ENCODE results near the gene ALPP.
"Not testable (repeated sequence)": the region's sequence is repeated elsewhere in the genome, so short reads cannot be mapped to it uniquely, and the experiment has no call there.

Gene ALPP

DNA sequence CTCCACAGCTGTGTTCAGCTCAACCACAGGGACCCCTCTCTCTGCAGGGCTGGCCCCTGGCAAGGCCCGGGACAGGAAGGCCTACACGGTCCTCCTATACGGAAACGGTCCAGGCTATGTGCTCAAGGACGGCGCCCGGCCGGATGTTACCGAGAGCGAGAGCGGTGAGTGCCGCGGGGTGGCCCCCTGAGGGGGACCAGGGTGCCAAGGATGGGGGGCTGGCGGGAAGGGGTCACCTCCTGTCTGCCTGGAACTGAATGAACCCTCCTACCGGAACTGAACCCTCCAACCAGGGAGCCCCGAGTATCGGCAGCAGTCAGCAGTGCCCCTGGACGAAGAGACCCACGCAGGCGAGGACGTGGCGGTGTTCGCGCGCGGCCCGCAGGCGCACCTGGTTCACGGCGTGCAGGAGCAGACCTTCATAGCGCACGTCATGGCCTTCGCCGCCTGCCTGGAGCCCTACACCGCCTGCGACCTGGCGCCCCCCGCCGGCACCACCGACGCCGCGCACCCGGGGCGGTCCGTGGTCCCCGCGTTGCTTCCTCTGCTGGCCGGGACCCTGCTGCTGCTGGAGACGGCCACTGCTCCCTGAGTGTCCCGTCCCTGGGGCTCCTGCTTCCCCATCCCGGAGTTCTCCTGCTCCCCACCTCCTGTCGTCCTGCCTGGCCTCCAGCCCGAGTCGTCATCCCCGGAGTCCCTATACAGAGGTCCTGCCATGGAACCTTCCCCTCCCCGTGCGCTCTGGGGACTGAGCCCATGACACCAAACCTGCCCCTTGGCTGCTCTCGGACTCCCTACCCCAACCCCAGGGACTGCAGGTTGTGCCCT, 2.9 kb downstream of the ALPP start:
- H3K36me3 Mint-ChIP-seq; DNase-seq (ENCODE audit: low spot score in 2 of 2); H3K9me3 Mint-ChIP-seq; H3K27ac Mint-ChIP-seq; H3K4me3 Mint-ChIP-seq: not testable (repeated sequence)
- ATAC-seq: peak; percentile 51
- H3K4me1 Mint-ChIP-seq: peaks cover 13% of the 10 kb centered on the region

DNA sequence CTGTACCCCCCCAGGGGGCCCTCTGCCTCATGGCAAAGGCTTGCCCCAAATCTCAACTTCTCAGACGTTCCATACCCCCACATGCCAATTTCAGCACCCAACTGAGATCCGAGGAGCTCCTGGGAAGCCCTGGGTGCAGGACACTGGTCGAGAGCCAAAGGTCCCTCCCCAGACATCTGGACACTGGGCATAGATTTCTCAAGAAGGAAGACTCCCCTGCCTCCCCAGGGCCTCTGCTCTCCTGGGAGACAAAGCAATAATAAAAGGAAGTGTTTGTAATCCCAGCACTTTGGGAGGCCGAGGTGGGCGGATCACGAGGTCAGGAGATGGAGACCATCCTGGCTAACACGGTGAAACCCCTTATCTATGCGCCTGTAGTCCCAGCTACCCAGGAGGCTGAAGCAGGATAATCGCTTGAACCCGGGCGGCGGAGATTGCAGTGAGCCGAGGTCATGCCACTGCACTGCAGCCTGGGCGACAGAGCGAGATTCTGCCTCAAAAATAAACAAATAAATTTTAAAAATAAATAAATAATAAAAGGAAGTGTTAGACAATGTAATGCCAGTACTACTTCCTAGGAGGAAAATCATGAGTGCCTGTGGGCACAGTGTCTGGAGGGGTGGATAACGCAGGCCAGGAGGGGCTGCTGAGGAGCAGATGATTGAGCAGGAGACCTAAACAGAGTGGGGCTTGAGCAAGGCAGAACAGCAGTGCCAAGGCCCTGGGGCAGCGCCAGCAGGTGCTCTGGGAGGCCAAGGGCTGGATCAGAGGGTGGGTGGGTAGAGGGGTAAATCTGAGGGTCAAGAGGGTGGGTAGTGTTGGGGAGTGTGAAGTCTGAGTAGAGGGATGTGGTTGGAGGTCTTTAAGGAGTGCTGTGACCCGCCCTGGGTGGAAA, 4.0 kb downstream of the ALPP start:
- ATAC-seq: no peak
- no peak overlapping the region for H3K4me3 Mint-ChIP-seq
- peaks cover 14% of the 10 kb centered on the region for H3K4me1 Mint-ChIP-seq
- H3K27ac Mint-ChIP-seq: no peak overlapping the region
- H3K36me3 Mint-ChIP-seq: no peaks in the 10 kb centered on the region
- no peaks in the 10 kb centered on the region for H3K9me3 Mint-ChIP-seq
- DNase-seq (ENCODE audit: low spot score in 2 of 2): no peak

DNA sequence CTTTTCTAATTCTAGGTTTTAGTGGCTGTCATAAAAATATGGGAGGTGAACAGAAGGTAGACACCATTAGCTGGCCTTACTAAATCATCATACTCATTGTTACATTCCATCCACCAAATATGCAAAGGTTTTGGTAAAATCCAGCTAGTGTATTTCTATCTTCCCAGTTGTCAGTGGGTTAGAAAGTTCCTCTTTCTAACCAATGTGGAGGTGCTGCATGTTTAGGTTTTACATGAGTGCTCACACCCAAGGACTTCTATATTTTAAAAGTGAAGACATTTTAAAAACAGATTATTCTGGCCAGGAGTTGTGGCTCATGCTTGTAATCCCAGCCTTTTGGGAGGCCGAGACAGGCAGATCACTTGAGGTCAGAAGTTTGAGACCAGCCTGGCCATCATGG, 5.9 kb downstream of the ALPP start:
- no peak overlapping the region for H3K27ac Mint-ChIP-seq
- H3K4me3 Mint-ChIP-seq: no peak overlapping the region
- no peak for ATAC-seq
- H3K36me3 Mint-ChIP-seq: no peaks in the 10 kb centered on the region
- peaks cover 14% of the 10 kb centered on the region for H3K4me1 Mint-ChIP-seq
- DNase-seq (ENCODE audit: low spot score in 2 of 2): no peak
- no peaks in the 10 kb centered on the region for H3K9me3 Mint-ChIP-seq

DNA sequence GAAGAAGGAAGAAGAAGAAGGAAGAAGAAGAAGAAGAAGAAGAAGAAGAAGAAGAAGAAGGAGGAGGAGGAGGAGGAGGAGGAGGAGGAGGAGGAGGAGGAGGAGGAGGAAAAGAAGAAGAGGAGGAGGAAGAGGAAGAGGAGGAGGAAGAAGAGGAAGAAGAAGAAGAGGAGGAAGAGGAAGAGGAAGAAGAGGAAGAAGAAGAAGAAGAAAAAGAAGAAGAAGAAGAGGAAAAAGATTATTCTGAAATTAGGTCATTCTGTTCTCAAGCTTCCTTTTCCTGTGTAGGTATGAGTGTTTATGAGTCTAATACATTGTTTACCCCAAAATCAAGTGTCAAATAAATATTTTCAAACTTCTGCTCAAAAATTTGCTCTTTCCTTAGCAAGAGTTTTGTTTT, 6.5 kb downstream of the ALPP start:
- H3K4me3 Mint-ChIP-seq; H3K9me3 Mint-ChIP-seq; H3K27ac Mint-ChIP-seq; H3K36me3 Mint-ChIP-seq; DNase-seq (ENCODE audit: low spot score in 2 of 2); ATAC-seq: not testable (repeated sequence)
- H3K4me1 Mint-ChIP-seq: peaks cover 14% of the 10 kb centered on the region

DNA sequence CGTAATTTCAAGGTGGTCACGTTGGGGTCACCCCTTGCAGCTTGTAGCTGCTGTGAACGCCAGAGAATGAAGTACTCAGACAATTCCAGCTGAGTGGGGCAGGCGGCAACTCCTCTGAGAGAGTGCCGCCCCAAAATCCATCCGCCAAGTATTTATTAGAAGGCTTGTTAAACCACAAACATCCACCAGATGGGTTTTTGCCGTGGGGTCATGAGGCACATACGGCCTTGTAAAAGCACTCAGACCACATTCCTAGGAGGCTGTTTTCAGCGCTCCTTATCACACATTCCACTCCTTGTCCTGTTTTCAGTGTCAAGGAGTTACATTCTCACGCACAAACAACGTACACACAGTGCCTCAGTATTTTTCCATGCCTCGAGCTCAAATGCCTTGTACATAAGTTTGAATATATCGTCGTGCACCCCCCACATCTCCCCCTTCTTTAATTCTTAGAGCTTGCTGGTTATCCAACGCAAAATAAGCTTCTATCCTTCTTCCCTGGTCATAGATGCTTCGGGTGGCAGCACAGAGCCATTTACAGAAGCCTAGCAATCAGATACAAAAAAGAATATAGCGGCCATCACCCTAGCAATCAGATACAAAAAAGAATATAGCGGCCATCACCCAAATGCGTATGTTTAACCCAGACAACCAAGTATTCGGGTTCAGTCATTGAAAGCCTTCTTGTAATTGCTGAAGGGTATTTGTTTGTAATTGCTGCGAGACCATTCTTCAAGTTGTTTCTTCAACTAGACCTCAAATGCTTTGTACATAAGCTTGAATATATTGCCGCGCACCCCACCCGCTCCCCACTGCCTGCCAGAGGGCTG, 7.3 kb downstream of the ALPP start:
- H3K36me3 Mint-ChIP-seq: no peaks in the 10 kb centered on the region
- no peak overlapping the region for H3K27ac Mint-ChIP-seq
- H3K4me3 Mint-ChIP-seq: no peak overlapping the region
- ATAC-seq: no peak
- DNase-seq (ENCODE audit: low spot score in 2 of 2): no peak
- H3K4me1 Mint-ChIP-seq: peaks cover 14% of the 10 kb centered on the region
- no peaks in the 10 kb centered on the region for H3K9me3 Mint-ChIP-seq

DNA sequence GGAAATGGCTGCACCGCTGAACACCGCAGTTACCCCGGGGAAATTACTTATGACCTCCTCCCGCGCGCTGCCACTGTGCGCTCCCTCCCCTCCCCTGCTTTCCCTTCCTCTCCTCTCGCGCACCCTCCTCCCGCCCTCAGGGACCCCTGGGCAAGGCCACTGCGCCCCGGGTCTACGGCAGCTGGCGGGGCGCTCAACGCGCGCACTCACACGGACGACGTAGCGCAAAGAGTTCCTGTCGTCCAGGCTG, 7.9 kb downstream of the ALPP start:
- no peaks in the 10 kb centered on the region for H3K36me3 Mint-ChIP-seq
- no peak for ATAC-seq
- H3K4me3 Mint-ChIP-seq: no peak overlapping the region
- no peak overlapping the region for H3K27ac Mint-ChIP-seq
- peaks cover 14% of the 10 kb centered on the region for H3K4me1 Mint-ChIP-seq
- no peaks in the 10 kb centered on the region for H3K9me3 Mint-ChIP-seq
- no peak for DNase-seq (ENCODE audit: low spot score in 2 of 2)

DNA sequence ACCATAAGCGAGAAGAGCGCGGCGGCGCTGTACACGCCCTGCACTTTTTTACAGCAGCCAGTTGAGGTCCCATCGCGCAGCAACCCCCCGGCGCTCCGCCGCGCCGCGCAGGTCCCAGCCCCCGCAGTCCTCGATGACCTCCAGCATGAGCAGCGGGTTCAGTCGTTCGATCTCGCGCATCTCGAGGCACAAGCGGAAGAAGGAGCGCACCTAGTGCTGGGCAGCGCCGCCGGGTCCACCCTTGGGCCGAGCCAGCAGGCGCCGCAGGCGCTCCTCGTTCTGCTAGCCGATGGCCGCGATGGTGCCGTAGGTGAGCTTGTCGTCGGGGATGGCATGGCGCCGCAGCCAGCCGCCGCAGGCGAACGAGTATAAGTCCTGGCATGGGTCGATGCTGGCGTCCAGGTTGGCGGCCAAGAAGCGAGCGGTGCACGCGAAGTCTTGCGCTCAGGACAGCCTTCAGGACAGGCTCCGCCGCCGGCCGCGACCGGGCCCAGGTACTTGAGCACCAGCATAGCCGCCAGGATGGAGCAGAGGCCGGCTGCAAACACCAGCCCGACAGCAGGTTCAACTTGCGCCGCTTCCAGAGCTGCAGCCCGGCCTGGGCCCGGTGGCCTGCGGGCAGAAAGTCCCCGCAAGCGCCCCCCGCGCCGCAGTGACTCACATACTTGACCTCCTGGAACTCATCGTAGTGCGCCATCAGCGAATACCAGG, 8.3 kb downstream of the ALPP start:
- H3K9me3 Mint-ChIP-seq: no peaks in the 10 kb centered on the region
- no peaks in the 10 kb centered on the region for H3K36me3 Mint-ChIP-seq
- H3K4me3 Mint-ChIP-seq: no peak overlapping the region
- no peak overlapping the region for H3K27ac Mint-ChIP-seq
- peaks cover 14% of the 10 kb centered on the region for H3K4me1 Mint-ChIP-seq
- ATAC-seq (peak; percentile 22), DNase-seq (ENCODE audit: low spot score in 2 of 2) (no peak)

DNA sequence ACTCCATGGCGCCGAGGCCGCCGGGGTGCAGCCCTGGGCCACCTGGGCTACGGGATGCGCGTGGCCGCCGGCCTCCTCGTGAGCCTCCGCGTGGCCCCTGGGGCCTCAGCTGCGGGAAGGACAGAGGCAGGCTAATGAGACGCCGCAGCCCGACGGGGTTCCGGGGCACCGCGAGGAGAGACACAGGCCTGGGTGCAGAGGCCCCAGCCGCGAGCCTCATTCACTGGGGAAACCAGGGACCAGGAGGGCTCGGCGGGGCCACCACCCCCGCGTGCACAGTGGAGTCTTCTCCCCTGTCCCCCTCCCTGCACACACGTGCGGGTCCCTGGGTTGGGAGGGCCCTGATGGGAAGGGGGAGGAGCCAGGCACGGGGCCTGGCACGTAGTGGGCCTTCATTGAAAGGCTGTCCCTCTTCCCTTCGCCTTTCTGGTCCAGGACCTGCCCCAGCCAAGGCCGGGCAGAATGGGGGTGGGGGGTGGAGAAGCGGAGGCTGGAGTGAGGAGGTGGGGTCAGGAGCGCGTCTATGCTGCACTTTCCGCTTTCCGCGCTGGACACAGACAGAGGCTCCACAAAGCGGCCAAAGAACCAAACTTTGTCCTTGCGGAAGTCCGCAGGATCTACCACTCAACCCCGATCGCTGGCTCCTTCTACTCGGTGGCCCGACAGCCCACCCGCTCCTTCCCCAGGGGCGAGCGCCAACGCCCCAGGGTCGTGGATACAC, 9.1 kb downstream of the ALPP start:
- no peak for DNase-seq (ENCODE audit: low spot score in 2 of 2)
- H3K27ac Mint-ChIP-seq: no peak overlapping the region
- peaks cover 14% of the 10 kb centered on the region for H3K4me1 Mint-ChIP-seq
- H3K36me3 Mint-ChIP-seq: no peaks in the 10 kb centered on the region
- no peak for ATAC-seq
- no peaks in the 10 kb centered on the region for H3K9me3 Mint-ChIP-seq
- no peak overlapping the region for H3K4me3 Mint-ChIP-seq

DNA sequence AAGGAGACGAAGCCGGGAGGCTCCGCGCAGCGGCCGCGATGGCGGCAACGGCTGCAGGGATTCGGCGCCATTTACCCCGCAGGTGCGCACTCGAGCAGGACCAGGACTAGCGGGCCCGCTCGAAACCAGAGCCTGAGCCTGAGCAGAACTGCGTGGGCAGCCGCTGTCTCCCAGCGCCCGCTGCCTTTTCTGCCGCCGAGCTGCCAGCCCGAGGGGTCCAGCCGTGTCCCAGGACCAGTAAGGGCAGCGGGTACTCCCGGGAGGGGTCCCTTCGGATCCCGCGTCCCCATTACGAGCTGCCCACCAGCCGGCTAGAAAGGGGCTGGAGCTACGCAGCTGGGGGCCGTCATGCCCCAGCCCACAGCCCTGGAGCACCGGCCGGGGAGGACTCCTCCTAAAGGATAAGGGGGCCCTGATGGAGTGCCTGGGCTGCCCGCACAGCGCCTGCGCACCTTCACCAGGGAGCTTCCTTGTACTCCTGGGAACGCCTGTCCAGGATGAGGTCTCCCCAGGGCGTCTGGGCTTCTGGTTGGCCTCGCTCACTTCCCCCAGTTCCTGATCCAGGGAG, 9.9 kb downstream of the ALPP start:
- no peak overlapping the region for H3K27ac Mint-ChIP-seq
- no peak for DNase-seq (ENCODE audit: low spot score in 2 of 2)
- H3K4me3 Mint-ChIP-seq: no peak overlapping the region
- H3K4me1 Mint-ChIP-seq: peaks cover 14% of the 10 kb centered on the region
- H3K36me3 Mint-ChIP-seq: no peaks in the 10 kb centered on the region
- ATAC-seq: no peak
- no peaks in the 10 kb centered on the region for H3K9me3 Mint-ChIP-seq

DNA sequence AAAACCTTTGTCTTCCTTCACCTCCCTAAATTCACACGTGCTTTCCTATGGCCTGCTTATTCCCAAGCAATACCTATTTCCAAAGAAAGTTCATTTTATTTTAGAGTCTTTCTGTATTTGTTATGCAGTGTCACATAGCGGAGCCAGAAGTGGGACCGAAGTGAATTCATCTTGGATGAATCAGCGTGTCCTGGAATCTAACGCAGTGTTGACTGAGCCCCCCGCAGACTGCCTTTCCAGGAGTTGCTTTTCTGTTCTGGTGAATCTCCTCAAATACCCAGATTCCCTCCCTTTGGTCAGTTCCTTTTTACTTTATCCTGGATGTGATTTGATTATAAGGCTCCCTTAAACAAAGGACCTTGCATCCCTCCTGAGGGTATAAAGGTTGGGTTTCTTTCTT, 10.8 kb downstream of the ALPP start:
- no peak for DNase-seq (ENCODE audit: low spot score in 2 of 2)
- Mint-ChIP-seq H3K36me3 (no peaks in the 10 kb centered on the region), H3K27ac (no peak overlapping the region), H3K4me1 (peaks cover 14% of the 10 kb centered on the region), H3K9me3 (no peaks in the 10 kb centered on the region), H3K4me3 (no peak overlapping the region)
- no peak for ATAC-seq

DNA sequence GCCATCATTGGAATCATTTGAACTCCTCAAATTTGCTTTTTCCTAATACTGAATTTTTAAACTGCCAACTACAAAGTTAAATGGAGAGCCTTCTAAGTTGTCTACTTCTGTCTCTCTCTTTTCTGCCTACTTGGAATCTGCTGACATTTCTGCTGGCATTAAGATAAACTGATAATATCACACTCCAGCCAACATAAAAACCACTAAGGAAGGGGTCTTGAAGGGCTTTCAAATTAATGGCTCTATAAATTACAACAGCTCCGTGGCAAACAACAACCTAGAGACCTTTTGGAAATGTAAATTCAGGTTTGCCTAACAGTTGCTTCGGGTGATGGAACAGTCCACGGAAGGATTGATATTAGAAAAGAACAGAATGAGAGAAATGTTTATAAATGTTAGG, 12.1 kb downstream of the ALPP start:
- H3K4me1 Mint-ChIP-seq: peaks cover 9% of the 10 kb centered on the region
- no peak overlapping the region for H3K4me3 Mint-ChIP-seq
- H3K9me3 Mint-ChIP-seq: no peaks in the 10 kb centered on the region

DNA sequence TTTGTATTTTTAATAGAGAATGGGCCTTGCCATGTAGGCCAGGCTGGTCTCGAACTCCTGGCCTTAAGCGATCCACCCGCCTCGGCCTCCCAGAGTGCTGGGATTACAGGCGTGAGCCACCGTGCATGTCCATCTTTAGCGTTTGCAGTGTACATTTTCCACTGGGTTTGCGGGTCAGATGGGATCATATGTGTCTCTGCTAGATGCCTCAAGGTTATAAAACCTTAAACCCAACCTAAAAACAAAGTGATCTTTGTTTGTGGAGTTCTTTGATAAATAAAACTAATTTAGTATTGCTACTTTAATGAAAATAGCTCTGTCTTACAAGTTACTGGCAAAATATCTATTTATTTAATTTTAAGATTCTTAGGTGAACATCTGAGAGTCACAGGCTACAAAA, 15.0 kb downstream of the ALPP start:
- Mint-ChIP-seq H3K9me3 (no peaks in the 10 kb centered on the region), H3K4me1 (no peaks in the 10 kb centered on the region), H3K4me3 (no peak overlapping the region), H3K27ac (no peak overlapping the region), H3K36me3 (no peaks in the 10 kb centered on the region)
- DNase-seq (ENCODE audit: low spot score in 2 of 2) (no peak), ATAC-seq (no peak)

More for the DNA sequence above, 12.1 kb downstream of the ALPP start:
- no peak for DNase-seq (ENCODE audit: low spot score in 2 of 2)
- ATAC-seq: no peak
- Mint-ChIP-seq H3K36me3 (no peaks in the 10 kb centered on the region), H3K27ac (no peak overlapping the region)

DNA sequence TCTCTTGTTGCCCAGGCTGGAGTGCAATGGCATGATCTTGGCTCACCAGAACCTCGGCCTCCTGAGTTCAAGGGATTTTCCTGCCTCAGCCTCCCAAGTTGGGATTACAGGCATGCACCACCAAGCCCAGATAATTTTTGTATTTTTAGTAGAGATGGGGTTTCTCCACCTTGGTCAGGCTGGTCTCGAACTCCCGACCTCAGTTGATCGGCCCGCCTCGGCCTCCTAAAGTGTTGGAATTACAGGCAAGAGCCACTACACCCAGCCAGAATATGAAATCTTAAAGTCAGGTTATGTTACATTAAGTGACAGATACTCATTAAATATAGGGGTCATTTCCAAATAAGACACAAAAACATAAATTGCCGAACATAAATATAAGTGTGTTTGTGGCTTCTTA, 15.9 kb downstream of the ALPP start:
- not testable (repeated sequence) for DNase-seq (ENCODE audit: low spot score in 2 of 2); ATAC-seq; H3K9me3 Mint-ChIP-seq; H3K4me3 Mint-ChIP-seq; H3K27ac Mint-ChIP-seq; H3K36me3 Mint-ChIP-seq; H3K4me1 Mint-ChIP-seq

DNA sequence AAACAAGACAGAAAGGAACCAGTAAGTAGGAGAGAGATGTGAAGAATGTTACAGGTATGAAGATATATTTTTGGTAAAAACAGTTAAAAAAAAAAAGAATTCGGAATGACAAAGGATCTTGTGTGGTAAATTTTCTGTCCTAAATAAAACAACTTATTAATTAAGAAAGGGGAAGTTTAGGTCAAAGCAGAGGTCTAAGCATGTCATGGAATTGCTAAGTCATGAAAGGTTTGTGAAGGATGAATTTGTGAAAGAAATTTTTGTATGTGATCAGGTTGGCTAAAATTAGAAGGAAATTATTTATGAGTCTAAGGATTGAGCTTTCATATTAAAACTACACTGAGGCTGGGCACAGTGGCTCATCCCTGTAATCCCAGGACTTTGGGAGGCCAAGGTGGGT, 17.0 kb downstream of the ALPP start:
- Mint-ChIP-seq H3K4me1 (no peaks in the 10 kb centered on the region), H3K9me3 (no peaks in the 10 kb centered on the region), H3K36me3 (no peaks in the 10 kb centered on the region), H3K4me3 (no peak overlapping the region), H3K27ac (no peak overlapping the region)
- no peak for DNase-seq (ENCODE audit: low spot score in 2 of 2)
- ATAC-seq: no peak

Data from stimulated activated effector memory CD8-positive, alpha-beta T cell treated with anti-CD3 and anti-CD28 coated beads, Interleukin-12 subunit alpha, Interleukin-12 subunit beta, amount 100 ng/mL, for 72 hours (primary cell).